PC-9 (cell line): Measurements from ENCODE around the gene NUTF2. TPM values are rescaled to one million over a fixed set of nuclear protein-coding genes. Genes with fewer than 3 reads are reported as not detected.

Experiments
- BruUV-seq: library from RNA; stranded (reverse); fragments of 400-500 nt; replicated peaks from 2 replicates; lab custom pipeline; 2021; lab: Mats Ljungman, UMichigan
- CTCF ChIA-PET: fragments of 300-600 bp; sonication (Branson Sonifier 250); formaldehyde crosslinking; loops from one replicate; lab custom pipeline; 2022; ENCODE audit warnings: antibody characterized with exemption; lab: Charles Lee
- POLR2A ChIA-PET: fragments of 300-600 bp; sonication (Branson Sonifier 250); formaldehyde crosslinking; loops from one replicate; lab custom pipeline; 2022; ENCODE audit warnings: antibody characterized with exemption; ENCODE audit not compliant: unreplicated experiment; lab: Charles Lee
- DNase-seq, 2 experiments: peaks; one replicate each; pipeline versions ENCODE4 v3.0.0 to v3.0.0-alpha.2; 2015 to 2022; ENCODE audit warnings: mixed read lengths in 1 of 2
- H2AFZ ChIP-seq: fragments of 200-600 bp; sonication (generic); 2 replicates; pipeline ENCODE4 v1.8.1; 2017; ENCODE audit warnings: antibody characterized with exemption
- H3F3A ChIP-seq: fragments of 200-600 bp; sonication (generic); 2 replicates; pipeline ENCODE4 v1.8.1; 2017; ENCODE audit warnings: antibody characterized with exemption, mild to moderate bottlenecking, low read depth; ENCODE audit not compliant: insufficient read depth
- H3K27ac ChIP-seq: fragments of 200-600 bp; sonication (generic); 2 replicates; pipeline ENCODE4 v1.6.1; 2016; ENCODE audit warnings: mixed run types
- H3K27me3 ChIP-seq: fragments of 200-600 bp; sonication (generic); 2 replicates; pipeline ENCODE4 v1.6.1; 2016; ENCODE audit warnings: low read depth, mixed run types; ENCODE audit not compliant: insufficient read depth
- H3K36me3 ChIP-seq: fragments of 200-600 bp; sonication (generic); 2 replicates; pipeline ENCODE4 v1.6.1; 2016; ENCODE audit warnings: low read depth, mixed run types
- H3K4me1 ChIP-seq: fragments of 200-600 bp; sonication (generic); replicated peaks from 2 replicates; pipeline ENCODE4 v1.6.1; 2016; ENCODE audit warnings: mixed run types; ENCODE audit not compliant: insufficient read depth
- H3K4me2 ChIP-seq: fragments of 200-600 bp; sonication (generic); 2 replicates; pipeline ENCODE4 v1.6.1; 2017; ENCODE audit warnings: mixed run types
- H3K4me3 ChIP-seq: fragments of 200-600 bp; sonication (generic); 2 replicates; pipeline ENCODE4 v1.6.1; 2016; ENCODE audit warnings: mixed run types
- H3K79me2 ChIP-seq: fragments of 200-600 bp; sonication (generic); 2 replicates; pipeline ENCODE4 v1.6.1; 2017; ENCODE audit warnings: low read depth, mixed run types
- H3K9me2 ChIP-seq: fragments of 200-600 bp; sonication (generic); 2 replicates; pipeline ENCODE4 v1.8.1; 2017; ENCODE audit warnings: mild to moderate bottlenecking; ENCODE audit not compliant: insufficient read depth
- H3K9me3 ChIP-seq: fragments of 200-600 bp; sonication (generic); 2 replicates; pipeline ENCODE4 v1.8.1; 2016; ENCODE audit warnings: low read depth; ENCODE audit not compliant: insufficient read depth
- H4K20me1 ChIP-seq: fragments of 200-600 bp; sonication (generic); 2 replicates; pipeline ENCODE4 v1.8.1; 2017; ENCODE audit not compliant: insufficient read depth
- CTCF ChIP-seq: fragments of 200-600 bp; sonication (generic); conservative IDR thresholded peaks from 2 replicates; pipeline ENCODE4 v1.6.1; 2017; ENCODE audit warnings: mixed run types, antibody characterized with exemption, mild to moderate bottlenecking, moderate library complexity
- EZH2 ChIP-seq: fragments of 200-600 bp; sonication (generic); IDR thresholded peaks from 2 replicates; pipeline ENCODE4 v1.8.0; 2017; ENCODE audit warnings: antibody characterized with exemption, low read depth
- intact Hi-C: fragments of 100-400 bp; cut with micrococcal nuclease; formaldehyde crosslinking; loops from one replicate; pipeline ENCODE4 v1.10.0; 2022; ENCODE audit not compliant: unreplicated experiment
- total RNA-seq: library from RNA; stranded (reverse); gene quantifications from 2 replicates; pipeline ENCODE4 v1.2.3, GENCODE V29; 2021

Gene NUTF2
- total RNA-seq, 1 experiment from 2014 or later = 147 TPM

GRCh38 chr16:67917140-67917851 is 70.6 kb downstream of the NUTF2 start:
- H3K4me3 ChIP-seq = no peak overlapping the region
- no peak overlapping the region for H3K27ac ChIP-seq
- H3K36me3 ChIP-seq = no peaks in the 10 kb centered on the region
- H3K4me1 ChIP-seq = no peaks in the 10 kb centered on the region
- H3K4me2 ChIP-seq = no peak overlapping the region
- H3K79me2 ChIP-seq = no peaks in the 10 kb centered on the region
- H3K27me3 ChIP-seq = no peaks in the 10 kb centered on the region
- POLR2A ChIA-PET = interaction anchor here (0.8 kb wide), 1 partner anchor 15 kb away, joined by 6 read pairs; the partner anchor contains the start of gene CTRL
- no peak for TF ChIP-seq CTCF
- TF ChIP-seq EZH2 = no peak
- H3F3A ChIP-seq = no peaks in the 10 kb centered on the region
- no peaks in the 10 kb centered on the region for H3K9me3 ChIP-seq
- H3K9me2 ChIP-seq = no peaks in the 10 kb centered on the region
- intact Hi-C loops = no loop called here
- CTCF ChIA-PET = no interaction called here
- H2AFZ ChIP-seq = no peak overlapping the region
- no TSS peak for BruUV-seq
- no peak for DNase-seq
- H4K20me1 ChIP-seq = peaks cover 47% of the 10 kb centered on the region

GRCh38 chr16:67917852-67918236 is 71.1 kb downstream of the NUTF2 start:
- TF ChIP-seq EZH2 = no peak
- TF ChIP-seq CTCF = no peak
- H3K27me3 ChIP-seq = no peaks in the 10 kb centered on the region
- no peak overlapping the region for H3K4me3 ChIP-seq
- H2AFZ ChIP-seq = no peak overlapping the region
- no peak overlapping the region for H3K27ac ChIP-seq
- H3K9me2 ChIP-seq = no peaks in the 10 kb centered on the region
- H3F3A ChIP-seq = no peaks in the 10 kb centered on the region
- intact Hi-C loops = no loop called here
- POLR2A ChIA-PET = interaction anchor here (0.8 kb wide), 1 partner anchor 14 kb away, joined by 6 read pairs; the partner anchor contains the start of gene CTRL
- H3K4me2 ChIP-seq = no peak overlapping the region
- H3K36me3 ChIP-seq = no peaks in the 10 kb centered on the region
- H3K9me3 ChIP-seq = no peaks in the 10 kb centered on the region
- CTCF ChIA-PET = no interaction called here
- BruUV-seq = no TSS peak
- peaks cover 47% of the 10 kb centered on the region for H4K20me1 ChIP-seq
- no peaks in the 10 kb centered on the region for H3K4me1 ChIP-seq
- H3K79me2 ChIP-seq = no peaks in the 10 kb centered on the region
- DNase-seq = no peak

- no peaks in the 10 kb centered on the region for H3K36me3 ChIP-seq
- no peaks in the 10 kb centered on the region for H3K9me3 ChIP-seq
- H2AFZ ChIP-seq = no peak overlapping the region
- H3K9me2 ChIP-seq = no peaks in the 10 kb centered on the region
- intact Hi-C loops = no loop called here
- no TSS peak for BruUV-seq
- peaks cover 55% of the 10 kb centered on the region for H4K20me1 ChIP-seq
- no peaks in the 10 kb centered on the region for H3K79me2 ChIP-seq
- no peak overlapping the region for H3K4me3 ChIP-seq
- CTCF ChIA-PET = no interaction called here
- TF ChIP-seq EZH2 (no peak), CTCF (no peak)
- no peak for DNase-seq
- H3K27me3 ChIP-seq = no peaks in the 10 kb centered on the region
- H3K4me2 ChIP-seq = no peak overlapping the region
- H3F3A ChIP-seq = no peaks in the 10 kb centered on the region
- no peaks in the 10 kb centered on the region for H3K4me1 ChIP-seq
- POLR2A ChIA-PET = no interaction called here
- no peak overlapping the region for H3K27ac ChIP-seq
Measured at GRCh38 chr16:67919622-67920221, 73.0 kb downstream of the NUTF2 start.

Other genes with a start within 250 kb of the NUTF2 start
- gene CARMIL2, start 201.8 kb upstream of the NUTF2 start, total RNA-seq = 0.87 and 1.5 TPM in 2 replicates
- gene ACD, start 186.7 kb upstream of the NUTF2 start, total RNA-seq = 34.7 and 38.9 TPM in 2 replicates
- gene PARD6A, start 186.0 kb upstream of the NUTF2 start, total RNA-seq = 4.4 and 8.1 TPM in 2 replicates
- gene ENKD1, start 180.2 kb upstream of the NUTF2 start, total RNA-seq = 20.8 and 21.6 TPM in 2 replicates
- gene C16orf86, start 180.1 kb upstream of the NUTF2 start, total RNA-seq = 0.46 and 1.8 TPM in 2 replicates
- 17.6 and 20.4 TPM in 2 replicates for gene GFOD2, start 127.6 kb upstream of the NUTF2 start, total RNA-seq
- 16.1 and 21.0 TPM in 2 replicates for gene RANBP10, start 40.4 kb upstream of the NUTF2 start, total RNA-seq
- 1.9 and 2.2 TPM in 2 replicates for gene TSNAXIP1, start 40.0 kb upstream of the NUTF2 start, total RNA-seq
- gene THAP11, start 4.6 kb upstream of the NUTF2 start, total RNA-seq = 18.9 and 23.2 TPM in 2 replicates
- gene CENPT, start 760 bp downstream of the NUTF2 start, total RNA-seq = 32.7 and 33.8 TPM in 2 replicates
- gene EDC4, start 26.1 kb downstream of the NUTF2 start, total RNA-seq = 48.8 and 52.7 TPM in 2 replicates
- 1.3 TPM in 1 of 2 replicates, not detected in the other for gene NRN1L, start 38.0 kb downstream of the NUTF2 start, total RNA-seq
- gene PSKH1, start 46.3 kb downstream of the NUTF2 start, total RNA-seq = 25.8 and 28.4 TPM in 2 replicates
- gene CTRL, start 84.9 kb downstream of the NUTF2 start, total RNA-seq = 1.3 and 1.7 TPM in 2 replicates
- 39.5 and 56.2 TPM in 2 replicates for gene PSMB10, start 89.9 kb downstream of the NUTF2 start, total RNA-seq
- gene LCAT, start 97.2 kb downstream of the NUTF2 start, total RNA-seq = 10.0 and 11.9 TPM in 2 replicates
- gene SLC12A4, start 121.7 kb downstream of the NUTF2 start, total RNA-seq = 24.2 and 27.0 TPM in 2 replicates
- gene DPEP3, start 133.6 kb downstream of the NUTF2 start, total RNA-seq = not detected in 2 replicates
- not detected in 2 replicates for gene DPEP2, start 152.6 kb downstream of the NUTF2 start, total RNA-seq
- not detected in 2 replicates for gene DPEP2NB, start 169.0 kb downstream of the NUTF2 start, total RNA-seq
- 6.3 and 7.5 TPM in 2 replicates for gene DDX28, start 176.3 kb downstream of the NUTF2 start, total RNA-seq
- 25.4 and 29.7 TPM in 2 replicates for gene DUS2, start 176.4 kb downstream of the NUTF2 start, total RNA-seq
- gene NFATC3, start 238.4 kb downstream of the NUTF2 start, total RNA-seq = 37.2 and 43.7 TPM in 2 replicates